ENCODE data around the gene FOCAD. TPM values are rescaled to one million over a fixed set of nuclear protein-coding genes. Genes with fewer than 3 reads are reported as not detected.

The FOCAD gene
- total and polyA plus RNA-seq, 2 donors (not counting 1 experiment from before 2014, with no cell fraction given), result 4.0 to 10.1 TPM

- H3K9me3 ChIP-seq (ENCODE audit: control extremely low read depth in 1 of 3, control insufficient read depth in 2 of 3, insufficient read depth in 1 of 3, low read length in 2 of 3), result peaks cover 0 to 3% (median 0%) of the 10 kb centered on the region in 3 donors
- Mint-ChIP-seq H3K4me3 (no peak overlapping the region), H3K27ac (no peak overlapping the region), H3K27me3 (no peaks in the 10 kb centered on the region), H3K9me3 (ENCODE audit: insufficient read depth) (no peaks in the 10 kb centered on the region), H3K4me1 (peaks cover 12% of the 10 kb centered on the region)
- TF ChIP-seq, protein P1, sequence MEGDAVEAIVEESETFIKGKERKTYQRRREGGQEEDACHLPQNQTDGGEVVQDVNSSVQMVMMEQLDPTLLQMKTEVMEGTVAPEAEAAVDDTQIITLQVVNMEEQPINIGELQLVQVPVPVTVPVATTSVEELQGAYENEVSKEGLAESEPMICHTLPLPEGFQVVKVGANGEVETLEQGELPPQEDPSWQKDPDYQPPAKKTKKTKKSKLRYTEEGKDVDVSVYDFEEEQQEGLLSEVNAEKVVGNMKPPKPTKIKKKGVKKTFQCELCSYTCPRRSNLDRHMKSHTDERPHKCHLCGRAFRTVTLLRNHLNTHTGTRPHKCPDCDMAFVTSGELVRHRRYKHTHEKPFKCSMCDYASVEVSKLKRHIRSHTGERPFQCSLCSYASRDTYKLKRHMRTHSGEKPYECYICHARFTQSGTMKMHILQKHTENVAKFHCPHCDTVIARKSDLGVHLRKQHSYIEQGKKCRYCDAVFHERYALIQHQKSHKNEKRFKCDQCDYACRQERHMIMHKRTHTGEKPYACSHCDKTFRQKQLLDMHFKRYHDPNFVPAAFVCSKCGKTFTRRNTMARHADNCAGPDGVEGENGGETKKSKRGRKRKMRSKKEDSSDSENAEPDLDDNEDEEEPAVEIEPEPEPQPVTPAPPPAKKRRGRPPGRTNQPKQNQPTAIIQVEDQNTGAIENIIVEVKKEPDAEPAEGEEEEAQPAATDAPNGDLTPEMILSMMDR (IDR thresholded peaks at IDR 0.05), result no peak
- H3K27ac ChIP-seq (ENCODE audit: low read length in 2 of 2), result no peak overlapping the region
- ChIA-PET CTCF (no interaction called here), POLR2A (no interaction called here)
- no peak overlapping the region for H2AFZ ChIP-seq (ENCODE audit: insufficient read depth, low read depth, low read length, poor library complexity, severe bottlenecking)
- DNase-seq (no peak), ATAC-seq (ENCODE audit: low read depth) (no peak)
- no peak overlapping the region for H3K4me3 ChIP-seq (ENCODE audit: control extremely low read depth in 1 of 5, extremely low read depth in 1 of 5, insufficient read depth in 1 of 5, low read depth in 2 of 5, low read length in 4 of 5)
- no peak overlapping the region for H3K4me2 ChIP-seq (replicated peaks; ENCODE audit: low read depth, low read length, poor library complexity, severe bottlenecking)
- no peaks in the 10 kb centered on the region for H4K20me1 ChIP-seq (ENCODE audit: control insufficient read depth, insufficient read depth, low read length, poor library complexity, severe bottlenecking)
- no CpG with 5 or more reads among the region's 3 CpGs for WGBS (ENCODE audit: insufficient coverage)
- H3K27me3 ChIP-seq (replicated peaks in 1 of 4; ENCODE audit: control extremely low read depth in 1 of 4, control insufficient read depth in 3 of 4, insufficient read depth in 4 of 4, low read length in 3 of 4), result no peaks in the 10 kb centered on the region
- H3K36me3 ChIP-seq (replicated peaks in 1 of 2; ENCODE audit: control extremely low read depth in 1 of 2, control insufficient read depth in 1 of 2, extremely low read depth in 1 of 2, insufficient read depth in 2 of 2, low read length in 1 of 2), result peaks cover 2 to 6% of the 10 kb centered on the region in 2 experiments
- H3K9ac ChIP-seq (ENCODE audit: low read length), result no peak overlapping the region
- peaks cover 13 to 14% of the 10 kb centered on the region in 2 donors for H3K4me1 ChIP-seq (ENCODE audit: control insufficient read depth in 2 of 2, insufficient read depth in 2 of 2, low read length in 2 of 2)
- peaks cover 5% of the 10 kb centered on the region for H3K79me2 ChIP-seq (ENCODE audit: control insufficient read depth, insufficient read depth, low read length)
- intact Hi-C loops (cut with micrococcal nuclease), result no loop called here
These were observed 344.4 kb downstream of the FOCAD start for GRCh38 chr9:21028466-21028865.

DNA sequence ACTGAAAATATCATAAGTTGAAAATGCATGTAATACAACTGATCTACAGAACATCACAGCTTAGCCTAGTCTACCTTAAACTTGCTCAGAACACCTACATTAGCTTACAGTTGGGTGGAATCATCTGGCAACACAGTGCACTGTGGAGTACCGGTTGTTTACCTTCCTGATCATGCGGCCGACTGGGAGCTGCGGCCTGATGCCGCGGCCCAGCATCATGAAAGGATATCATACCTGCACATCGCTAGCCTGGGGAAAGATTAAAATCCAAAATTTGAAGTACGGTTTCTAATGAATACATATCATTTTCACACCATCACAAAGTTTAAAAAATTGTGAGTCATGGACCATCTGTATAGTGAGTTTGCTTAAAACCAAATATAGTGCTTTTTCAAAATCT is 345.6 kb downstream of the FOCAD start:
- ATAC-seq (ENCODE audit: low read depth), result no peak
- H3K27ac ChIP-seq (ENCODE audit: low read length in 2 of 2), result no peak overlapping the region

More for the DNA sequence above, 345.6 kb downstream of the FOCAD start:
- Mint-ChIP-seq H3K27me3 (no peaks in the 10 kb centered on the region), H3K4me3 (no peak overlapping the region), H3K9me3 (ENCODE audit: insufficient read depth) (no peaks in the 10 kb centered on the region), H3K4me1 (peaks cover 8% of the 10 kb centered on the region), H3K27ac (no peak overlapping the region)
- Histone ChIP-seq H3K36me3 (replicated peaks in 1 of 2; ENCODE audit: control extremely low read depth in 1 of 2, control insufficient read depth in 1 of 2, extremely low read depth in 1 of 2, insufficient read depth in 2 of 2, low read length in 1 of 2) (peaks cover 2 to 6% of the 10 kb centered on the region in 2 experiments), H3K4me1 (ENCODE audit: control insufficient read depth in 2 of 2, insufficient read depth in 2 of 2, low read length in 2 of 2) (peaks cover 11 to 13% of the 10 kb centered on the region in 2 donors), H3K9ac (ENCODE audit: low read length) (no peak overlapping the region), H2AFZ (ENCODE audit: insufficient read depth, low read depth, low read length, poor library complexity, severe bottlenecking) (no peak overlapping the region), H4K20me1 (ENCODE audit: control insufficient read depth, insufficient read depth, low read length, poor library complexity, severe bottlenecking) (no peaks in the 10 kb centered on the region), H3K4me3 (ENCODE audit: control extremely low read depth in 1 of 5, extremely low read depth in 1 of 5, insufficient read depth in 1 of 5, low read depth in 2 of 5, low read length in 4 of 5) (no peak overlapping the region), H3K9me3 (ENCODE audit: control extremely low read depth in 1 of 3, control insufficient read depth in 2 of 3, insufficient read depth in 1 of 3, low read length in 2 of 3) (no peaks in the 10 kb centered on the region), H3K79me2 (ENCODE audit: control insufficient read depth, insufficient read depth, low read length) (peaks cover 5% of the 10 kb centered on the region), H3K4me2 (replicated peaks; ENCODE audit: low read depth, low read length, poor library complexity, severe bottlenecking) (no peak overlapping the region), H3K27me3 (replicated peaks in 1 of 4; ENCODE audit: control extremely low read depth in 1 of 4, control insufficient read depth in 3 of 4, insufficient read depth in 4 of 4, low read length in 3 of 4) (no peaks in the 10 kb centered on the region)
- WGBS (ENCODE audit: insufficient coverage), result 100% methylated on average over 2 of the region's 8 CpGs
- ChIA-PET POLR2A (no interaction called here), CTCF (interaction anchor here (1.4 kb wide), 1 partner anchor 81 kb away, joined by 5 read pairs; no protein-coding TSS in a partner anchor)
- no peak for TF ChIP-seq EZH2 (IDR thresholded peaks at IDR 0.05; ENCODE audit: borderline replicate concordance, insufficient read depth, low read depth, low read length, poor library complexity, severe bottlenecking)
- TF ChIP-seq, protein P1 (IDR thresholded peaks at IDR 0.05), result no peak
- intact Hi-C loops (cut with micrococcal nuclease), result loop anchor here (5.0 to 10.0 kb wide), 3 partner anchors 65 to 407 kb away; partner anchors contain the start of genes FOCAD and MLLT3
- no peak for DNase-seq
